ENCODE measurements around the gene TMEM181.

DNA sequence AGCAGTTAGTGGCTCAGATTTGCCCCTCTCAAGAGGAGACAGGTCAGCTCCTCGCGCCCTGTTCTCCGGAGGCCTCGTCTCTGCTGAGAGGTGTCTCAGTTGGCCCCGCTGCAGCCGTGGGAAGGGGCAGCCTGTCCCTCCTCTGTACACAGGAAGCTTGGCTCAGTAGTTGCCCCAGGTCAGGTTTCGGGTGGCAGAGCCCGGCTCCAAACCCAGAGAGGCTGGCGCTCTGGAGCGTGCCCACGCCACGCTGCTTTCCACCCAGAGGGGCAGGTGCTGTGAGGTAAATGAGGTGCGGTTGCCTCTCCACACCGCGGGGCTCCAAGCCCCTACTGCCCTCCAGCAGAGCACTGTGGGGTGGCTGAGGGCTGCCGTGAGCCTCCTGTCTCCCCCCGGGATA is 68.7 kb downstream of the TMEM181 start:
- TF ChIP-seq, protein P1, sequence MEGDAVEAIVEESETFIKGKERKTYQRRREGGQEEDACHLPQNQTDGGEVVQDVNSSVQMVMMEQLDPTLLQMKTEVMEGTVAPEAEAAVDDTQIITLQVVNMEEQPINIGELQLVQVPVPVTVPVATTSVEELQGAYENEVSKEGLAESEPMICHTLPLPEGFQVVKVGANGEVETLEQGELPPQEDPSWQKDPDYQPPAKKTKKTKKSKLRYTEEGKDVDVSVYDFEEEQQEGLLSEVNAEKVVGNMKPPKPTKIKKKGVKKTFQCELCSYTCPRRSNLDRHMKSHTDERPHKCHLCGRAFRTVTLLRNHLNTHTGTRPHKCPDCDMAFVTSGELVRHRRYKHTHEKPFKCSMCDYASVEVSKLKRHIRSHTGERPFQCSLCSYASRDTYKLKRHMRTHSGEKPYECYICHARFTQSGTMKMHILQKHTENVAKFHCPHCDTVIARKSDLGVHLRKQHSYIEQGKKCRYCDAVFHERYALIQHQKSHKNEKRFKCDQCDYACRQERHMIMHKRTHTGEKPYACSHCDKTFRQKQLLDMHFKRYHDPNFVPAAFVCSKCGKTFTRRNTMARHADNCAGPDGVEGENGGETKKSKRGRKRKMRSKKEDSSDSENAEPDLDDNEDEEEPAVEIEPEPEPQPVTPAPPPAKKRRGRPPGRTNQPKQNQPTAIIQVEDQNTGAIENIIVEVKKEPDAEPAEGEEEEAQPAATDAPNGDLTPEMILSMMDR (IDR thresholded peaks at IDR 0.05): no peak
- TF ChIP-seq POLR2A (IDR thresholded peaks at IDR 0.05): no peak
